Measurements from ENCODE around the gene DENND5A. TPM values are rescaled to one million over a fixed set of nuclear protein-coding genes. Genes with fewer than 3 reads are reported as not detected.

DENND5A gene
- total RNA-seq, 1 experiment from 2014 or later, result 37.7 TPM

GRCh38 chr11:9139628-9140357 lies 125.4 kb downstream of the DENND5A start:
- POLR2A ChIA-PET (ENCODE audit: unreplicated experiment), result no interaction called here
- CTCF ChIA-PET, result interaction anchor here (0.5 kb wide), 1 partner anchor 224 kb away, joined by 5 read pairs; no protein-coding TSS in a partner anchor
- no peaks in the 10 kb centered on the region for H3K9me3 ChIP-seq (ENCODE audit: low read length)
- intact Hi-C loops (cut with micrococcal nuclease), result loop anchor here (5.0 kb wide), 2 partner anchors 177 to 227 kb away; partner anchors contain the start of genes AKIP1 and TMEM9B
- DNase-seq (no peak), ATAC-seq (no peak)
- no peaks in the 10 kb centered on the region for H3F3A ChIP-seq (ENCODE audit: low read length, unreplicated experiment)
- BruUV-seq (replicated peaks), result no TSS peak
- 0 out of 2 replicates have a peak, but pooled peaks cover 8% of the 10 kb centered on the region for H4K20me1 ChIP-seq (ENCODE audit: low read length)
- H3K4me1 ChIP-seq (ENCODE audit: insufficient read depth, low read length), result peaks cover 30% of the 10 kb centered on the region
- peak overlapping the region; percentile 4; the same call in 1 of the 2 replicates for H3K4me2 ChIP-seq (ENCODE audit: low read length)
- no peaks in the 10 kb centered on the region for H3K9me2 ChIP-seq (replicated peaks; ENCODE audit: low read length)
- H2AFZ ChIP-seq (ENCODE audit: low read length), result no peak overlapping the region
- TF ChIP-seq CTCF (conservative IDR thresholded peaks at IDR 0.05; ENCODE audit: low read depth, low read length) (no peak), EZH2phosphoT487 (IDR thresholded peaks at IDR 0.05; ENCODE audit: borderline replicate concordance, low read length) (no peak), EZH2 (IDR thresholded peaks at IDR 0.05; ENCODE audit: low read length, unreplicated experiment) (no peak)
- peak overlapping the region; percentile 16; the same call in 1 of the 2 replicates for H3K9ac ChIP-seq (ENCODE audit: low read length)
- peaks cover 20% of the 10 kb centered on the region for H3K36me3 ChIP-seq (ENCODE audit: low read depth, low read length)
- H3K27ac ChIP-seq (ENCODE audit: low read length), result peak overlapping the region; percentile 65
- no peaks in the 10 kb centered on the region for H3K27me3 ChIP-seq (ENCODE audit: low read length)
- no peak overlapping the region for H3K4me3 ChIP-seq (ENCODE audit: low read length)
- no peaks in the 10 kb centered on the region for H3K79me2 ChIP-seq (ENCODE audit: low read length)

GRCh38 chr11:9138612-9139579 lies 126.3 kb downstream of the DENND5A start:
- peak; percentile 97 for DNase-seq
- H2AFZ ChIP-seq (ENCODE audit: low read length), result no peak overlapping the region
- peaks cover 27% of the 10 kb centered on the region for H3K4me1 ChIP-seq (ENCODE audit: insufficient read depth, low read length)
- CTCF ChIA-PET, result interaction anchor here (0.6 to 1.7 kb wide), 2 partner anchors 123 to 124 kb away, joined by 3 to 20 read pairs; no protein-coding TSS in a partner anchor
- H4K20me1 ChIP-seq (ENCODE audit: low read length), result 0 out of 2 replicates have a peak, but pooled peaks cover 8% of the 10 kb centered on the region
- no peak overlapping the region for H3K4me3 ChIP-seq (ENCODE audit: low read length)
- peak; percentile 91 for ATAC-seq
- BruUV-seq (replicated peaks), result no TSS peak
- H3K4me2 ChIP-seq (ENCODE audit: low read length), result peak overlapping the region; percentile 35
- POLR2A ChIA-PET (ENCODE audit: unreplicated experiment), result no interaction called here
- TF ChIP-seq EZH2phosphoT487 (IDR thresholded peaks at IDR 0.05; ENCODE audit: borderline replicate concordance, low read length), result no peak
- TF ChIP-seq CTCF (conservative IDR thresholded peaks at IDR 0.05; ENCODE audit: low read depth, low read length), result no peak
- no peak for TF ChIP-seq EZH2 (IDR thresholded peaks at IDR 0.05; ENCODE audit: low read length, unreplicated experiment)
- H3K9ac ChIP-seq (ENCODE audit: low read length), result peak overlapping the region; percentile 16; the same call in 1 of the 2 replicates
- no peaks in the 10 kb centered on the region for H3F3A ChIP-seq (ENCODE audit: low read length, unreplicated experiment)
- H3K27me3 ChIP-seq (ENCODE audit: low read length), result no peaks in the 10 kb centered on the region
- H3K27ac ChIP-seq (ENCODE audit: low read length), result peak overlapping the region; percentile 65
- H3K36me3 ChIP-seq (ENCODE audit: low read depth, low read length), result peaks cover 15% of the 10 kb centered on the region; the same call in 1 of the 2 replicates
- intact Hi-C loops (cut with micrococcal nuclease), result loop anchor here (5.0 kb wide), 2 partner anchors 177 to 227 kb away; partner anchors contain the start of genes AKIP1 and TMEM9B
- H3K9me3 ChIP-seq (ENCODE audit: low read length), result no peaks in the 10 kb centered on the region
- no peaks in the 10 kb centered on the region for H3K79me2 ChIP-seq (ENCODE audit: low read length)
- H3K9me2 ChIP-seq (replicated peaks; ENCODE audit: low read length), result no peaks in the 10 kb centered on the region

Data from PC-3 (cell line).